ENCODE data around the gene MRPS22.
A peak's percentile ranks its signal among the peaks of the same experiment; 100 is the strongest.

Gene MRPS22

DNA sequence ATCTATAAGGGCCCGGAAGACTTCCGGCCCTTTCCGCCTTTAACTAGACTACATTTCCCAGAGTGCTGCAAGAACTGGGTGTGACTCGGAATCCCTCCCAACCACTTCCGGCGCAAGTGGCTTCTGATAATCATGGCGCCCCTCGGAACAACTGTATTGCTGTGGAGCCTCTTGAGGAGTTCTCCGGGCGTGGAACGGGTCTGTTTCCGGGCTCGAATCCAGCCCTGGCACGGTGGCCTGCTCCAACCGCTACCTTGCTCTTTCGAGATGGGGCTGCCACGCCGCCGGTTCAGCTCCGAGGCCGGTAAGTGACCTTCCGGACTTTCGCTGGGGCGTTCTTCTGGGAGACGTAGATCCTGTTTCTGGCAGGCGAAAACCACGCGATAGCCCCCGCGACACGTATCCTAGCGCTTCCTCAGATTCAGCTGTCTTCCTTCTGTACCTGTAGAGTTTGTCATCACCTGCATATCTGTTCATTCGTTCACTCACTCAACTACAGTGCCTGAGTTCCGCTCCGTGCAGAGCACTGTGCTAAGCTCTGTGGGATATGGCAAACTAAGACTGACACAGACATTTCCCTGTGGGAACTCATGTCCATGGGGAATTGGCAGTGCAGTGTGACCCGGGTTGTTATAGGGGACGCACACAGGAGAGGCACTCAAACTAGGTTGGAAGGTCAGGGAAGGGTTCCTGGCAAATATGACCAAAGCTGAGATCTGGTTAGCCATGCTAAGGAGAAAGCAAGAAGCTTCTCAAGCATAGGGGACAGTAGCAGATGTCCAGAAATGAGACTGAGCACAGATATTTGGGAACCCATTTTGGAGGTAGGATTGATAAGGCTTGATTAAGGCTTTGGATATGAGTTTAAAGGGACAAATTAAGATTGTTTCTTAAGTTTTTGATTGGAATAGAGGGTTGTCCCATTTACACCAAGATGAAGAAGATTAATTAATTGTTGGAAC is at the start of gene MRPS22:
MRPS22 (plus strand) TSS at position 126 of the 962 bp plus-strand sequence; CDS start at position 133, 7 bp downstream.
- peak; percentile 78 for DNase-seq (ENCODE audit: low read depth, low spot score)

- DNase-seq (ENCODE audit: low read depth, low spot score), result no peak
Observed at GRCh38 chr3:139295040-139295439, 48.8 kb upstream of the MRPS22 start.

- DNase-seq (ENCODE audit: low read depth, low spot score), result no peak
Observed at GRCh38 chr3:139296141-139296718, 47.6 kb upstream of the MRPS22 start.

GRCh38 chr3:139297588-139298311 is 46.1 kb upstream of the MRPS22 start:
- DNase-seq (ENCODE audit: low read depth, low spot score), result no peak

DNA sequence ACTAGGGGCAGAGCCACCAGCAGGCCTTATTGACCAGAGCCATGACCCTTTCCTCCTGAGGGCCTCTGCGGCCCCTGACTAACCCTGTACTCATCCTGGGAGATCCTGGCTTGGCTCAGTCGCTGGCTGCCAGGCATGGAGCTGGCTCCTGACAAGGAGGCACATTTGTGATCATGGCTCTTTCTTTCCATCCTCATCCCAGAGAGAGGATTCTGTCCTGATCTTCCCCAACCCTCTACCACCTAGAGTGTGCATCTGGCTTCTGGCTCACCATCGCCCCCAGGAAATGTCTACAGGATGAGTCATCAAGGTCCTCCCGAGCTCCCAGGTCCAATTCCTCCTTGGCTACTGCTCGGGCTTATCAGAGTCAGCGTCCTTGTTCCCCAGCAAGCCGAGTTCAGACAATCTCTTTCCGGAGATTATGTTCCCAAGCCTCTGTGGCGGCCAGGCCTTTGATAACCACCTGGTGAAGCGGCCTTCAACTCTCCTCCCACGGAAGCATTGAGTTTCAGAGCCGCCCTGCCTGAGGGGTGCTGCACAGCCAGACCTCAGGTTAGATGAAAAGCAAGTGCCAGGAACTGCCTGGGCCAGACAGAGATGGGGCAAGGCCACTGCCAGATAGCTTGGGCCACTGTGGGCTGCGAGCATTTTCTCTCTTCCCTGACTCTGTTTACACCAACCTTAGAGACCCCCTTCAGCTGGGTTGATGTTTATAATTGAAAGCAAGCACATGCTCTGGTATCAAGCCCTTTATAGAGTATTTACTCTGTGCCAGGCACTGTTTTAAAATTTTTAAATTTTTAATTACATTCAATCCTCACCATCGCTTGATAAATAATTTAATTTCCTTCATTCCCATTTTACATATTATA is 44.3 kb upstream of the MRPS22 start:
- no peak for DNase-seq (ENCODE audit: low read depth, low spot score)

DNA sequence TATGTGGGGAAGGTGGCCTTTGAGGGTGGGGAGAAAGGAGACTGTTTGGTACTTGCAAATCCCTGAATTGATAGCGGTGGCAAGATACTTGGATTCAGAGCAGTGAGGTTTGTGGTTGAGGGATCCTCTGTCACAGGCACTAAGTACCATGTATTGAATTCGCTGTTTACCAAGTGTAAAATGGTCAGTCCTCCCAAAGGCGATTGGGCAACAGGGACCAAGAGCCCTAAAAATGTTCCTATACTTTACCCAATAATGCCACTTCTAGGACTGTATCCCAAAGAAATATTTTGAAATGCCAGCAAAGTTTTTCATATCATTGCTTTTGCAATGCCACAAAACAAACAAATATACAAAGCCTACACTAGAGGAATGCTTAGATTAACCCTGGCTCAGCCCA is 43.4 kb upstream of the MRPS22 start:
- DNase-seq (ENCODE audit: low read depth, low spot score), result no peak

DNA sequence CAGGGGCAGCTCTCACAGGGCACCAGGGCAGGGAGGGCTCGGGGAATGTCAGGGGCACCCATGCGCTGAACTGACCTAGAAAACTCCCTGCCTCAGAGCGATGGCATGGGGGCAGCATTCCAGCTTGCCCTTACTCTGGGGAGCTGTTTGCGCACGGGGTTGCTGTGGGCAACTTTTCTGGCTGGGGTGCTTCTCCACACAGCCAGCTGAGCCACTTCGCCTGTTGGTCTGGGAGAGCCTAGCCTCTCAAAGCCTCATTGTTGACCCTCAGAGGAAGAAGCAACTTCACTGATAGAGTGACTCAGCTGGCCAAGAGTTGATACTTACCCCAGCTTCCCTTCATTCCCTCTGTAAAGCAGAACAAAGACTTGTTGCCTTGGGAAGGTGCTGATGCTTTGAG is 42.6 kb upstream of the MRPS22 start:
- no peak for DNase-seq (ENCODE audit: low read depth, low spot score)

GRCh38 chr3:139301654-139302053 is 42.2 kb upstream of the MRPS22 start:
- DNase-seq (ENCODE audit: low read depth, low spot score), result no peak

GRCh38 chr3:139302084-139302800 is 41.6 kb upstream of the MRPS22 start:
- no peak for DNase-seq (ENCODE audit: low read depth, low spot score)

GRCh38 chr3:139302801-139303113 is 41.1 kb upstream of the MRPS22 start:
- no peak for DNase-seq (ENCODE audit: low read depth, low spot score)

DNA sequence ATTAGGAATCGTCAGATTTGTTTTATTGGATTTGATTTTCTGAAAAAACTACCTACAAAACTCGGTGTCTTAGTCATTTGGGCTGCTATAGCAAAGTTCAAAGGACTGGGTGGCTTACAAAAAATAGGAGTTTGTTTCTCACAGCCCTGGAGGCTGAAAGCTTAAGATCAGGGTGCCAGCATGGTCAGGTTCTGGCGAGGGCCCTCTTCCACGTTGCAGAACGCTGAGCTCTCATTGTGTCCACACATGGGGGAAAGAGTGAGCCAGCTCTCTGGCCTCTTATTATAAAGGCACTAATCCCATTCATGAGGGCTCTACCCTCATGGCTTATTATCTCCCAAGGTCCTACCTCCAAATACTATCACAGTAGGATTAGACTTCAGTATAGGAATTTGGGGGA is 40.6 kb upstream of the MRPS22 start:
- no peak for DNase-seq (ENCODE audit: low read depth, low spot score)

DNA sequence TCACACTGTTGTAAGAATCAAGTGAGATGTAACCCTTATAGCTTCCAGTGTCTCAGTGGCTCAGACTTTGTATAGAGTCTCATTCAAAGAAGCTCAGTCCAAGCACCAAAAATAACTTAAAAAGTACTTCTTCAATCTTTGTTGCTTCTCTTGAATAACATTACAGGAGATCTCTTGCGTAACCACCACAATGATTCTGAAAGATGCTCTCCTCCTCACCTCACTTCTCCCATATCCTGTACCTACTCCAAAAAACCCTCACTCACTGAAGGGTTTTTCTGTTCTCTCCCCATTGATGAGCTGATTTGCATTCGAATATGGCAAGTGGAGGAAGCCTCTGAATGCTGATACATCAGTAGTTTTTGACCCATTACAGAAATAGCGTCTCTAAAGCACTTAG is 39.4 kb upstream of the MRPS22 start:
- no peak for DNase-seq (ENCODE audit: low read depth, low spot score)

DNA sequence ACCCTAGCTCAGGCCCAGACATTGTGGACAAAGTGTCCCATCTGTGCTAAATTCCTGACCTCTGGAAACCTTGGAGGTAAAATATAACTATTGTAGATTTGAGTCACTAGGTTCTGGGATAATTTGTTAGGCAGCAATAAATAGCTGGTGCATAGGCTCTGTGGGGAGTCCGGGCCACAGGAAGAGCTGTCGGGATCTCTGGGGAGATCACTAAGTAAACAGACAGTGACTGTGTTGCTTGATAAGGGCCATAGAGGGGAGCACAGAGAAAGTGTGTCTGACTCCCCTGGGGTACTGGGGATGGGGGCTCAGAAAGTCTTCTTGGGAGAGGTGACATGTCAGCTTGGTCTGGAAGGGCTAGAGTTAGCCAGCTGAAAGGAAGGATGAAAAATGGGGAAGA is 37.7 kb upstream of the MRPS22 start:
- no peak for DNase-seq (ENCODE audit: low read depth, low spot score)

DNA sequence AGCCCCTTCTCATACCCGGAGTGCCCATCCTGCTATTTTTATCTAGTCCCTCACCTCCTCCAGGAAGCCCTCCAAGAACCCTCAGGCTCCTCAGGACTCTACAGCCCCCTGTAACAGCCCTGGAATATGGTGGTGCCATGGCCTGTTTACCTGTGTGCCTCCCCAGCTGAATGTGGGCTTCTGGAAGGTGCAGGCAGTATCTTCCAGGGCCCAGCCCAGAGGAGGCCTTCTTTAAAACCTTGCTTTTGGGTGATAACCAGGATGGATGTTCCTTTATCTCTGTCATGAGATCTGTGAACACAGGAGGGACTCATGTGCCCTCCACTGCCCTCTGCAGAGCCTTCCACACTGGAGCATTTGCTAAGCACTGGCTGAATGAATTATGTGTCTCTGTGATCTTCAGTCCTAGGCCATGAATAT is 36.7 kb upstream of the MRPS22 start:
- DNase-seq (ENCODE audit: low read depth, low spot score), result no peak

- DNase-seq (ENCODE audit: low read depth, low spot score), result no peak
Observed at GRCh38 chr3:139307601-139308555, 35.9 kb upstream of the MRPS22 start.

DNA sequence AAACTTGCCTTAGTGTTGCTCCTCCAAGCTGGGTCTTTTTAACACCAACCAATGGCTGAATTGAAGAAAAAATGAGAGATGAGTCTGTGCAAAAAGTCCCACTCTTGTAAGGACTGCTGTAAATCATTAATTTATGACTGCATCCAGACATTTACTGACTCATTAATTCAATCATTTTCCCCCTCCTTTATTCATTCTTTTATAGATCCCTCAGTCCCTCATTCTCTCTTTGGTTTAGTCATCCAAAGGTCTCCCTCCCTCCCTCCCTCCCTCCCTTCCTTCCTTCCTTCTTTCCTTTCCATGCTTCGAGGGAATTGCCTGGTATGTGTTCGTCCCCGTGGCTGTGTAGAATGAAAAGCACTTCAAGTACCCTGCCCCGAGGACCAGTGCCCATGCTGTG is 35.3 kb upstream of the MRPS22 start:
- no peak for DNase-seq (ENCODE audit: low read depth, low spot score)

DNA sequence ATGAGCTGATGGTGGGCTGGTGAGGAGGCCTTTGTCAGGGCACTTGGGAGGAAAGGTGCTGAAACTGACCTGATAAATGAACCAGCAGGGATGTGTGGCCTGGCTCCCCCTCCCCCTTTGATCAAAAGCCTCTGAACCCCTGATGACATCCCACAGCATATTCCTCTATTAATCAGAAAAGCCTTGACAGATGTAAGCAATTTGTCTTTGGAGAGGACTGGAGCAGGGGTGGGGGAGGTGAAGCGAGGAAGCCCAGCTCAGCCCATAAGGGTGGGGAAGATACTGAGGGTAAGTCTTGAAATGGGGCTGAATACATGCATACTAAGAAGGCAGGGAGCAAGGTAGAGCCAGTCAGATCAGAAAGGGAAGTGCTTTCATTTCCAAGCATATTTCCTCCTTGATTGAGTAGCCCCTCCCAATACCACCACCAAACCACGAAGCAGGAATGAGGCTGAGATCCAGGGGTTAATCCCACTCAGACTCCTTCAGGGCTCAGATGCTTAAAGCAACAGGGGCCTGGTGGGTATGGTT is 34.7 kb upstream of the MRPS22 start:
- no peak for DNase-seq (ENCODE audit: low read depth, low spot score)

DNA sequence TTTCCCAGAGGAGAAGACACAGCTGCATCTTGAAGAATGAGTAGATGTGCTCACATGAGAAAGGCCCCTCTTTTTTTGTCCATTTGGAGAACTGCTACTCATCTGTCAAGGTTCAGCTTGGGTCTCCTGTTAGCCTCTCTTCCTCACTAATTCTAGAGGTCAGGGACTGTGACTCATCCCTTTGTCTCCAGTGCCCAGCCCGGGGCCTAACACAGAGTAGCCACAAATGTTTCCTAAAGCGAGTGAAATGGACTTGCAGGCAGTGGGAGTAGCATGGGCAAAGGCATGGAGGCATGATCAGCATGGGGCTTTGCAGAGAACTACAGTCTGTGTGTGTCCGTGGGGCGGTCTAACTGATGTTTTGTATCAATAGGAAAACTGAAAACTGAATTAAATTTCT is 33.9 kb upstream of the MRPS22 start:
- no peak for DNase-seq (ENCODE audit: low read depth, low spot score)

- DNase-seq (ENCODE audit: low read depth, low spot score), result no peak
Observed at GRCh38 chr3:139310474-139310933, 33.3 kb upstream of the MRPS22 start.
